HepG2 (cell line): Measurements from ENCODE around the gene MTMR4.

Experiments used
- CREB1 ChIP-seq, 2 experiments: fragments of 450-650 bp in 1 of 2; IDR thresholded peaks; 2 replicates each; pipeline ENCODE4 v1.6.1; 2016 to 2017; ENCODE audit warnings: control low read depth in 1 of 2, mild to moderate bottlenecking in 1 of 2, missing compliant biosample characterization in 1 of 2, missing genetic modification characterization in 1 of 2
- ISX ChIP-seq: sonication (generic); formaldehyde crosslinking; conservative IDR thresholded peaks from 2 replicates; pipeline ENCODE4 v1.5.0; 2020; ENCODE audit warnings: missing genetic modification reagents
- MZF1 ChIP-seq: sonication (generic); formaldehyde crosslinking; IDR thresholded peaks from 2 replicates; pipeline ENCODE4 v1.8.1; 2023; ENCODE audit warnings: mild to moderate bottlenecking, missing genetic modification reagents, borderline replicate concordance
- TF ChIP-seq, protein P1 (sequence below): sonication (generic); formaldehyde crosslinking; IDR thresholded peaks from 2 replicates; pipeline ENCODE4 v1.5.0; 2020; ENCODE audit warnings: mild to moderate bottlenecking, missing genetic modification reagents, moderate library complexity
- TF ChIP-seq, protein P2 (sequence below): sonication (generic); formaldehyde crosslinking; IDR thresholded peaks from 2 replicates; pipeline ENCODE4 v1.8.0; 2022; ENCODE audit warnings: missing genetic modification reagents, mild to moderate bottlenecking, borderline replicate concordance
- TF ChIP-seq, protein P3 (sequence below): sonication (generic); formaldehyde crosslinking; IDR thresholded peaks from 2 replicates; pipeline ENCODE4 v1.4.0; 2020; ENCODE audit warnings: missing genetic modification reagents

DNA sequence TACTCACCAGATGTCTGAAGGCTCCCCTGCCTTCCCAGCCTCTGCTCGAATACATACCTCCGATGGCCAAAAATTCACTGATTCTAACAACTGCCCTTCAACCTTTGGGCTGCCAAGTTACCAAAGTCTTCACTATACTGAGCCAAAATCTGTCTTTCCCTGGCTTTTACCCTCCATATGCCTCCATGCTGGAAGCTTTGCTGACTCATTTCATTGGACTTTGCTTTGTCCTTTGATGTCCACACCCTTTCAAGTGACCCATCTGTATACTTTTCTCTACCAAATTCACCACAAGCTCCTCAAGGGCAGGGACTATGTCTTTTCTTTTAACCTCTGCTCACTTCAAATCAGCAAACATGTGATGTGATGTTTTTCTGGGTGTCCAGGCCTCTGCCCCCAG, 21.0 kb upstream of the MTMR4 start:
- no peak for TF ChIP-seq CREB1 (IDR thresholded peaks at IDR 0.05)
- no peak; the same call in 1 of the 2 replicates for TF ChIP-seq CREB1 (CRISPR knock-in tag; IDR thresholded peaks at IDR 0.05)
- no peak for TF ChIP-seq ISX (CRISPR knock-in tag)
- TF ChIP-seq, protein P1, sequence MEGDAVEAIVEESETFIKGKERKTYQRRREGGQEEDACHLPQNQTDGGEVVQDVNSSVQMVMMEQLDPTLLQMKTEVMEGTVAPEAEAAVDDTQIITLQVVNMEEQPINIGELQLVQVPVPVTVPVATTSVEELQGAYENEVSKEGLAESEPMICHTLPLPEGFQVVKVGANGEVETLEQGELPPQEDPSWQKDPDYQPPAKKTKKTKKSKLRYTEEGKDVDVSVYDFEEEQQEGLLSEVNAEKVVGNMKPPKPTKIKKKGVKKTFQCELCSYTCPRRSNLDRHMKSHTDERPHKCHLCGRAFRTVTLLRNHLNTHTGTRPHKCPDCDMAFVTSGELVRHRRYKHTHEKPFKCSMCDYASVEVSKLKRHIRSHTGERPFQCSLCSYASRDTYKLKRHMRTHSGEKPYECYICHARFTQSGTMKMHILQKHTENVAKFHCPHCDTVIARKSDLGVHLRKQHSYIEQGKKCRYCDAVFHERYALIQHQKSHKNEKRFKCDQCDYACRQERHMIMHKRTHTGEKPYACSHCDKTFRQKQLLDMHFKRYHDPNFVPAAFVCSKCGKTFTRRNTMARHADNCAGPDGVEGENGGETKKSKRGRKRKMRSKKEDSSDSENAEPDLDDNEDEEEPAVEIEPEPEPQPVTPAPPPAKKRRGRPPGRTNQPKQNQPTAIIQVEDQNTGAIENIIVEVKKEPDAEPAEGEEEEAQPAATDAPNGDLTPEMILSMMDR (CRISPR knock-in tag) = no peak
- TF ChIP-seq MZF1 = no peak
- TF ChIP-seq, protein P2, sequence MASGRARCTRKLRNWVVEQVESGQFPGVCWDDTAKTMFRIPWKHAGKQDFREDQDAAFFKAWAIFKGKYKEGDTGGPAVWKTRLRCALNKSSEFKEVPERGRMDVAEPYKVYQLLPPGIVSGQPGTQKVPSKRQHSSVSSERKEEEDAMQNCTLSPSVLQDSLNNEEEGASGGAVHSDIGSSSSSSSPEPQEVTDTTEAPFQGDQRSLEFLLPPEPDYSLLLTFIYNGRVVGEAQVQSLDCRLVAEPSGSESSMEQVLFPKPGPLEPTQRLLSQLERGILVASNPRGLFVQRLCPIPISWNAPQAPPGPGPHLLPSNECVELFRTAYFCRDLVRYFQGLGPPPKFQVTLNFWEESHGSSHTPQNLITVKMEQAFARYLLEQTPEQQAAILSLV (CRISPR knock-in tag) = no peak
- TF ChIP-seq, protein P3, sequence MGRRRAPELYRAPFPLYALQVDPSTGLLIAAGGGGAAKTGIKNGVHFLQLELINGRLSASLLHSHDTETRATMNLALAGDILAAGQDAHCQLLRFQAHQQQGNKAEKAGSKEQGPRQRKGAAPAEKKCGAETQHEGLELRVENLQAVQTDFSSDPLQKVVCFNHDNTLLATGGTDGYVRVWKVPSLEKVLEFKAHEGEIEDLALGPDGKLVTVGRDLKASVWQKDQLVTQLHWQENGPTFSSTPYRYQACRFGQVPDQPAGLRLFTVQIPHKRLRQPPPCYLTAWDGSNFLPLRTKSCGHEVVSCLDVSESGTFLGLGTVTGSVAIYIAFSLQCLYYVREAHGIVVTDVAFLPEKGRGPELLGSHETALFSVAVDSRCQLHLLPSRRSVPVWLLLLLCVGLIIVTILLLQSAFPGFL (CRISPR knock-in tag) = no peak
